Neural progenitor cell (in vitro differentiated cells): ENCODE results near the gene ARPC2.

Experiments used
- EZH2 ChIP-seq: fragments of 200-600 bp; sonication (generic); IDR thresholded peaks from 2 replicates; pipeline ENCODE4 v1.6.1; 2017; ENCODE audit warnings: antibody characterized with exemption, mild to moderate bottlenecking, moderate library complexity
- TF ChIP-seq, protein P1 (sequence below): fragments of 200-600 bp; sonication (generic); IDR thresholded peaks from 2 replicates; pipeline ENCODE4 v1.5.1; 2017; ENCODE audit warnings: antibody characterized with exemption, mild to moderate bottlenecking

DNA sequence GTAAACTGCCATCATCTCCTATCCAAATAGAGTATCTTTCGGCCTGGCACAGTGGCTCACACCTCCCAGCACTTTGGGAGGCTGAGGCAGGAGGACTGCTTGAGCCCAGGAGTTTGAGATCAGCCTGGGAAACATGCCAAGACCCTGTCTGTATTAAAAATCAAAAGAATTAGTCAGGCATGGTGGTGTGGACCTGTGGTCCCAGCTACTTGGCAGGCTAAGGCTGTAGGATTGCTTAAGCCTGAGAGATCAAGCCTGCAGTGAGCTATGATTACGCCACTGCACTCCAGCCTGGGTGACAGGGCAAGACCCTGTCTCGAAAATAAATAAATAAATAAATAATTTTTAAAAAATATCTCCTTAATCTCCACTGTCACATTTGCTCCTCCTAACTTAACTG is 14.7 kb upstream of the ARPC2 start:
- TF ChIP-seq, protein P1, sequence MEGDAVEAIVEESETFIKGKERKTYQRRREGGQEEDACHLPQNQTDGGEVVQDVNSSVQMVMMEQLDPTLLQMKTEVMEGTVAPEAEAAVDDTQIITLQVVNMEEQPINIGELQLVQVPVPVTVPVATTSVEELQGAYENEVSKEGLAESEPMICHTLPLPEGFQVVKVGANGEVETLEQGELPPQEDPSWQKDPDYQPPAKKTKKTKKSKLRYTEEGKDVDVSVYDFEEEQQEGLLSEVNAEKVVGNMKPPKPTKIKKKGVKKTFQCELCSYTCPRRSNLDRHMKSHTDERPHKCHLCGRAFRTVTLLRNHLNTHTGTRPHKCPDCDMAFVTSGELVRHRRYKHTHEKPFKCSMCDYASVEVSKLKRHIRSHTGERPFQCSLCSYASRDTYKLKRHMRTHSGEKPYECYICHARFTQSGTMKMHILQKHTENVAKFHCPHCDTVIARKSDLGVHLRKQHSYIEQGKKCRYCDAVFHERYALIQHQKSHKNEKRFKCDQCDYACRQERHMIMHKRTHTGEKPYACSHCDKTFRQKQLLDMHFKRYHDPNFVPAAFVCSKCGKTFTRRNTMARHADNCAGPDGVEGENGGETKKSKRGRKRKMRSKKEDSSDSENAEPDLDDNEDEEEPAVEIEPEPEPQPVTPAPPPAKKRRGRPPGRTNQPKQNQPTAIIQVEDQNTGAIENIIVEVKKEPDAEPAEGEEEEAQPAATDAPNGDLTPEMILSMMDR = no peak
- no peak for TF ChIP-seq EZH2
